SU-DHL-6 (cell line): ENCODE results near the gene TMEM50B.

Experiments used
- CTCF ChIP-seq: fragments of 200-600 bp; sonication (generic); IDR thresholded peaks from one replicate; pipeline ENCODE4 v1.5.1; 2017; ENCODE audit warnings: antibody characterized with exemption, mild to moderate bottlenecking, low read length, moderate library complexity; ENCODE audit not compliant: insufficient read depth, poor library complexity, severe bottlenecking
- EZH2phosphoT487 ChIP-seq: fragments of 200-600 bp; sonication (generic), shearing (Covaris generic); conservative IDR thresholded peaks from 2 replicates; pipeline ENCODE4 v1.6.1; 2018; ENCODE audit warnings: mild to moderate bottlenecking, antibody characterized with exemption, low read length, moderate library complexity, mixed read lengths

GRCh38 chr21:33403128-33403785 lies 76.5 kb downstream of the TMEM50B start, which contains the start of gene IFNGR2:
- TF ChIP-seq CTCF (no peak), EZH2phosphoT487 (no peak)
